ENCODE data around the gene SON.

GRCh38 chr21:33598051-33598450 is 55.2 kb downstream of the SON start:
- TF ChIP-seq CTCF (conservative IDR thresholded peaks at IDR 0.05; ENCODE audit: low read depth, low read length): no peak
- TF ChIP-seq MAZ (IDR thresholded peaks at IDR 0.05; ENCODE audit: borderline replicate concordance, low read depth, low read length): no peak
- no peak for TF ChIP-seq USF2 (IDR thresholded peaks at IDR 0.05; ENCODE audit: low read depth, low read length)
- no peak for TF ChIP-seq POLR2A (IDR thresholded peaks at IDR 0.05; ENCODE audit: low read depth, low read length)
- no peak for TF ChIP-seq MXI1 (IDR thresholded peaks at IDR 0.05; ENCODE audit: borderline replicate concordance, low read depth, low read length)
- no peak for TF ChIP-seq RFX5 (IDR thresholded peaks at IDR 0.05; ENCODE audit: low read depth, low read length)
- TF ChIP-seq BHLHE40 (IDR thresholded peaks at IDR 0.05; ENCODE audit: low read depth, low read length): no peak

Measured in IMR-90 (cell line).